ENCODE results near the gene HLF. TPM values are rescaled to one million over a fixed set of nuclear protein-coding genes. Genes with fewer than 3 reads are reported as not detected.

HLF gene
- total RNA-seq, 1 donor from 2014 or later, result 8.6 TPM

DNA sequence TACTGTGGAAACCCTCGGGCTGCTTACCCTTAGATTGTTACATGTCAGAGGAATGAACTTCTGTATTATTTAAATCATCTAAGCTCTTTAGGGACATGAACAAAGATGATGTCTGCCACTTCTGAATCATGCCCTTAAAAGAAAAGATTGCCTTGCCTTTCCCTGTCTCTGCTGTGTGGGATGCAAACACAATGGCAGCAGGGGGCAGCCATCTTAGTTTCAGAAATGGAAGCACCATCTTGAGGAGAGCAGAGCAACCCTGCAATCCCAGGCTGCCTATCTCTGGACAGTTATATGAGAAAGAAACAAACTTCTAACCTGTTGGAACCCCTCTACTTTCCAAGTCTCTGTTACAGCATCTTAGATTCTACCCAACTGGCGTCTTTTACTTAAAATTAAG is 16.7 kb upstream of the HLF start:
- DNase-seq (ENCODE audit: low spot score in 2 of 2) (no peak), FAIRE-seq (no peak)

DNA sequence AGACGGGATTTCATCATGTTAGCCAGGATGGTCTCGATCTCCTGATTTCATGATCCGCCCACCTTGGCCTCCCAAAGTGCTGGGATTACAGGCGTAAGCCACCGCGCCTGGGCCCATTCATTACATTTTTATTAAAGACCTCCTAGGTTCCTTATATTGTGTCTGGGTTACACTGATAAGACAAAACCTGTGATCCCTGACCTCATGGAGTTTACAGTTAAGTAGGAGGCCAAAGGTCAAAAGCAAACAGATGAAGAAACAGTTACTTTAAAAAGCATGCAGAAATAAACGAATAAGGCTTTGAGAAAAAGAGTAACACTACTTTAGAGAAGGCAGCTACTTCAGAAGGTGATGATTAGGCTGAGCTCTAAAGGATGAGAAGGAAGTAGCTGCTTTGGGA is 14.9 kb upstream of the HLF start:
- no peak for FAIRE-seq
- DNase-seq (ENCODE audit: low spot score in 2 of 2), result no peak

DNA sequence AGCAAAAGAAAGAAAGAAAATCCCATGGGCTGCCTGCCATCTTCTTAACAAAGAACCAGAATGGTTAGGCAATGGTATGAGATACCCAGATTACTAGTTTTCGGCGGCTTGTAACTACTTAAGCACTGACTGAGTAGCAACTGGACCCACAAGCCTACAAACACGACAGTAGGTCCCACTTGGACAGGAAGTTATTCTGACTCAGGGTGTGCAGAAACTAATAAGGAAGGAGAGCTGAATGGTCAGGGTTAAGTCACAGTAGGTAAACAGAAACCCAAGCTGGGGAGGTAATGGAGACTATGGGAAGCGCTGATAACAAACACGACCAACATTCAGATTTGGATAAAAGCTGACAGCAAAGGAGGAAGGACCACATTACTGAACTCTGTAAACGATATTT is 10.4 kb upstream of the HLF start:
- DNase-seq (ENCODE audit: low spot score in 2 of 2) (no peak), FAIRE-seq (no peak)

DNA sequence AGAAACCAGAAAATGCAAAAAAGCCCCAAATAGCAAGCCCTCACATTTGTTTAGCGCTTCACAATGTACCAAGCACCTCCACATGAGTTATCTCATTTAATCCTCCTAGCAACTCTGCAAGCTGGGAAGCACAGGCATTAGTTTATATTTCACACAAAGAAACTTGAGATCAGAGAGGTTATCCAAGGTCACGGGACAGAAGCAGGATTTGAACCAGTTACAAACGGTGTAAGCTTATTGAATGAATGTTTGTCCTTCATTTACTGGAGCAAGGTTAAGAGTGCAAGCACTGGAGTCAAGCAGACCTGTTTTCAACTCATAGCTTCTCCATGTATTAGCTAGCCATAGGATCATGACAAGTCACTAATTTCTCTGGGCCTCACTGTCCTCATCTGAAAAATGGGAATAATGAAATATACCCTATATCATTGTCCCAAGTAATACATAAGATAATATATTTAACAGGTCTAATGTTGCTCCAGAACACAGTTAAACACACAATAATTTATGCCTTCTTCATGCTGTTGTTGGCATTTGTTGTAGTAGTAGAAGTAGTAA is 6.1 kb upstream of the HLF start:
- no peak for FAIRE-seq
- DNase-seq (ENCODE audit: low spot score in 2 of 2), result no peak

DNA sequence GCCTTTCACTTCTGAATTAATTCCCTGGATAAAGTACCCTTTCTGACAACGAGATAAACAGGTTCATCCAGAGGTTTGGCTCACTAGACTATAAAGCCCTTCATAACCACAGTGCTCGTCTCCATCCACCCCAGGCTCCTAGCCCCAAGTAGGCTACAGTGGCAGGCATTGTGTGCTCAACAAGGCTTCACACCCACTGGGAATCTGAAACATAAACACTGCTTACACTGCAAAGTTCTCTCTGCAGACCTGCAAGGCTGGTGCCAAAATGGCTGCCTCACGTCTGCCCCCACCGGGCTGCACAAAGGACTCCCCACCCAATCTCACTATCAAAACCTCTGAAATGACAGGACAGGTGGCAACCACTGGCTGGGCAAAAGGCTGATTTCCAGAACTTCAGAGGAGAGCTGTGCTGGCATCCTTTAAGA is 5.1 kb upstream of the HLF start:
- no peak for DNase-seq (ENCODE audit: low spot score in 2 of 2)
- no peak for FAIRE-seq

DNA sequence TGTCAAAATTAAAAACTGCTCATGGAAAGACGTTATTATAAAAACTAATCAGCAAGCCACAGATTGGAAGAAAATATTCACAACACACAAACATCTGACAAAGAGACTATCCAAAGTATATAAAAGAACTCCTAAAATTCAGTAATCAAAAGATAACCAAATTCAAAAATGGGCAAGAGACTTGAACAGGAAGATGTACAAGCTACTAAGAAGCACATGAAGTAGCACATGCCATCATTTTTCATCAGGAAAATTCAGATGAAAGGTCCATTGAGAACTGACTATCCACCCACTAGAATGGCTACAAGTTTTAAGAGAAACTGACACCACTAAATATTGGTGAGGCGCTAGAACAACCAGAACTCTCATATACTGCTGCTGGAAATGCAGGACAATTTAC is 3.4 kb upstream of the HLF start:
- no peak for FAIRE-seq
- DNase-seq (ENCODE audit: low spot score in 2 of 2), result no peak

DNA sequence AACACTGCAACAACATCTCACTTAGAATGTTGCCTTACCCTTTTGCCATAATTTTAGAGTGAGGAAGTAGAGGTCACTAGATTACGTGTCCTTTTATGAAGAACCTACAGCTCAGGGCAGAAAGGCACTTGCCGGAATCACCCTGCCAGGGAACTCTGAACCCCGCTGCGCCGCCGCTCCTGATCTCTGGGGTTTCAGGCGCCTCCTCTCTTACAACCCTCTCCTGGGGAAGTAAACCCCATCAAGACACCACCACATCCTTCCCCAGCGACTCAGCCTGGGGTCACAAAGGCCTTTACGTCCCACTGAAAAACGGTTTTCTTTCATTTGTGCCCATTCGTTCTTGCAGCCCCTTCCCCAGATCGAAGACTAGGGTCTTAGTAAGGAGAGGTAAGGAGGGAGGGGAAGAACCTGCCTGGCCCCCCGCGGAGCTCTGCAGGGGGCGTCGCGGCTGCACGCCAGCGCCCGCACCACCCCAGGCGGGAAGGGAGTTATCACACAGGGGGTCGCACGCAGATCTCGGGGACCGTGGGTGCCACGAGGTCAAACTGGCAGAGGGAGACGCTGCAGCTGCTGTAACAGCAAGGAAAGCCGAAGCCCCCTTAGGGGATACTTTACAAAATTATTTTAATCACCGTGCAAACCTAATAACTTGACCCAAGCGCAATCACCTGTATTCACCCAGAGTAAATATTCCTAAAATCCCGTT is 1.0 kb upstream of the HLF start:
- DNase-seq (ENCODE audit: low spot score in 2 of 2), result no peak
- no peak for FAIRE-seq

DNA sequence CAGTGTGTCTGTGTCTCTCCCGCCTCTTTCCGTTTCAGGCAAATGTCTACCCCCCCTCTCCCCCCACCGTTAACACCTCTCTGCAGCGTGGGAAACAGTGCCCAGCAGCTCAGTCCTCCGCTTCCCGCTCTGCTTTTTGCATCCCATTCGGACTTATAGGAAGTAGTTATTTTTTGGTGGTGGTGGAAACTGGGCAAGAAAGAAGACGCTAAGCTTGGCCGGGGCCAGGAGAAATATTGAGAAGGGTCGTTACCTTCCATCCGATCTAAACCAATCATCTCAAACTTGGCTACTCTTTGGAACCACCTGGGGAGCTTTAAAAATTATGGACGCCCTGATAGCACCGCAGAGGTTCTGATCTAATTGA is 499 bp upstream of the HLF start:
- no peak for DNase-seq (ENCODE audit: low spot score in 2 of 2)

DNA sequence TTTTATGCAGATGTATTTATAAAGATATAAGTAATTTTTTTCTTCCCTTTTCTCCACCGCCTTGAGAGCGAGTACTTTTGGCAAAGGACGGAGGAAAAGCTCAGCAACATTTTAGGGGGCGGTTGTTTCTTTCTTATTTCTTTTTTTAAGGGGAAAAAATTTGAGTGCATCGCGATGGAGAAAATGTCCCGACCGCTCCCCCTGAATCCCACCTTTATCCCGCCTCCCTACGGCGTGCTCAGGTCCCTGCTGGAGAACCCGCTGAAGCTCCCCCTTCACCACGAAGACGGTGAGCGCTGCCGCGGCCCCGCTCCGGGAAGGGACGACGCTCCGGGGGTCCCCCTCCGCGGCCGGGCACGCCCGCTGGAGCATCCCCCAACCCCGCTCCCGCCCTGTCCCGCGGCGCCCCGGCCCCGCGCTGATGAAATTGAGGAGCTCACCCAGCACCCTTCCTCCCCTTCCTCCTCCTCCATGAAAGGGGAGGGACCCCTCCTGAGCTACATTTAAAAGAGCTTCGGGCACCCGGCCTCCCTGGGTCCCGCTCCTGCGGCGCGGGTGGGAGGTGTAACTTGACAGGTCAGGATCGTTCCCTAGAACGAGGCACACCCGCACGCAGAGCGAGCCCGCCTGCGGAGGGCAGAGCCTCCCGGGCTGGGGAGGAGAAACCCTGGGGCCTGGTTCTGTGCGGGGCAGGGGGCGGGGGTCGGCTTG is 706 bp downstream of the HLF start:
- no peak for FAIRE-seq

More for the DNA sequence above, 499 bp upstream of the HLF start:
- FAIRE-seq, result no peak

DNA sequence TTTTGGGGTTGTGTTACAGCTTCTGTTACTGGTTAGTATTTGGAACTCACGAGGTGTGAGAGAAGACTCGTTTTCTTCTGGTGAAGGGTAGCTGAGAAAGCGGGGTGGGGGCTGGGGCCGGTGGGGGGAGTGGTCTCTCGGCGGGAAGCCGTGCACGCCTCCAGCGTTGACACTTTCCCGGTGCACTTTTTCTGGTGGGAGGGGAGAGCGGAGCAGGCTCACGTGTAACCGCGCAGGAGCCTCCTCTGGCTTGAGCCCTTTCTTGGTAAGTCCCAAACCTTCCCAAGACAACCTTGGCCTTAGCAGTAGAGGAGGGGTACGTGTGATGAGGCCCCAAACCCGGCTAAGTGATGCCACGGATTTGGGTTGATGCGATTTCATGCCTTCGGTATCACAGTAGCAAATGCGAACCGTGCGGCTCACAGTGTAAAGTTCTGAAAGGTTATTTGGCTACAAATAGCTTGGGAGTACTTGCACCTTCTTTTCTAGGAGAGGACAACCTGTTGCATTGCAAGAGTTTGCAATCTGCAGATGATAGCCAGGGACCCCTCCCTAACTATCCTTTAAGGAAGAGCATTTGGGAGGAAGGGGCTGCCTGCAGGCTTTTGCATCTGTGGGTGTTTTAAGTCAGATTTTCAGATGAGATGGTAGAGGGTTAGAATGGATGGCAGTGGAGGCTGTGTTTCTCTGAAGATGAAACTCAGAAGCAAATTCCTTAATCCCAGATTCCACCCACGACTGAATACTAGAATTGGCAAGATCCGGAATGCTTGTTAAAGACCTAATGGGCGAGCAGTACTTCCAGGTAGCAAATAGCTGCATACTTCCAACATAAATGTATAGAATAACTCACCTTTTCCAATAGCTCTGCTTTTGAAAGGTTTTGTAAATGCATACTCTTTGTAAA is 1.5 kb downstream of the HLF start:
- FAIRE-seq, result no peak

More for the DNA sequence above, 706 bp downstream of the HLF start:
- DNase-seq (ENCODE audit: low spot score in 2 of 2), result peak in 1 of 2 donors; percentile 39

DNA sequence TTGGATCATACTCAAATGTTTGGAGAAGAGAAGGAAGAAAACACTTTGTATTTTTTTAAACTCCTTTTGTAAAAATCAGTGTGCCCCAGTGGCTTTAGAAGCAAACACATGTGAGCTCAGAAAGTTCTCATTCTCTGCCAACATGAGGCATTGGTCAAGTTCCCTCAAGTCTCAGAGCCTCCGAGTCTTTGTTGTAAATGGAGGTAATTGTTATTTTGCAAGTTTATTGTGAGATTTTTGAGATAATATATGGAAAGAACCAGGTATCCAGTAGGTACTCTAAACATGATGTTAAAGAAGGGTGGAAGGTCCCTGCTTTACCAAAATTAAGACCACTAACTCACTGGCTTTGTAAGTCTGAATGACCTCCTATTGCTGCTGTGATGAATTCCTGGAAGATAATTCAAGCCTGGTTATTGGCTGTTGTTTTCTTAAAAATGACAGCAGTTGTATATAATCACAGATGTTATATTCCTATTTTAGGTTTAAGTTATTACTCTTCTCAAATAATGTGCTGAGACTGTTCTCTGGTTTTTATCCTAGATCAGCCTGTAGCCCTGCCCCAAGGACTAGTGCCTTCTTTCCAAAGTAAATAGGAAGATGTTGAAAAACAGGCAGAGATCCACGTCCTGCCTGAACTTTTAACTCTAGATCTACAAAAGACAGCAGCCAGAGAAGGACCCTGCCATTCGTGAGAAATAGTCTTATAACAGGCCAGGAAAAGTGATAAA is 2.4 kb downstream of the HLF start:
- DNase-seq (ENCODE audit: low spot score in 2 of 2), result no peak
- FAIRE-seq, result no peak

More for the DNA sequence above, 1.5 kb downstream of the HLF start:
- DNase-seq (ENCODE audit: low spot score in 2 of 2), result no peak

DNA sequence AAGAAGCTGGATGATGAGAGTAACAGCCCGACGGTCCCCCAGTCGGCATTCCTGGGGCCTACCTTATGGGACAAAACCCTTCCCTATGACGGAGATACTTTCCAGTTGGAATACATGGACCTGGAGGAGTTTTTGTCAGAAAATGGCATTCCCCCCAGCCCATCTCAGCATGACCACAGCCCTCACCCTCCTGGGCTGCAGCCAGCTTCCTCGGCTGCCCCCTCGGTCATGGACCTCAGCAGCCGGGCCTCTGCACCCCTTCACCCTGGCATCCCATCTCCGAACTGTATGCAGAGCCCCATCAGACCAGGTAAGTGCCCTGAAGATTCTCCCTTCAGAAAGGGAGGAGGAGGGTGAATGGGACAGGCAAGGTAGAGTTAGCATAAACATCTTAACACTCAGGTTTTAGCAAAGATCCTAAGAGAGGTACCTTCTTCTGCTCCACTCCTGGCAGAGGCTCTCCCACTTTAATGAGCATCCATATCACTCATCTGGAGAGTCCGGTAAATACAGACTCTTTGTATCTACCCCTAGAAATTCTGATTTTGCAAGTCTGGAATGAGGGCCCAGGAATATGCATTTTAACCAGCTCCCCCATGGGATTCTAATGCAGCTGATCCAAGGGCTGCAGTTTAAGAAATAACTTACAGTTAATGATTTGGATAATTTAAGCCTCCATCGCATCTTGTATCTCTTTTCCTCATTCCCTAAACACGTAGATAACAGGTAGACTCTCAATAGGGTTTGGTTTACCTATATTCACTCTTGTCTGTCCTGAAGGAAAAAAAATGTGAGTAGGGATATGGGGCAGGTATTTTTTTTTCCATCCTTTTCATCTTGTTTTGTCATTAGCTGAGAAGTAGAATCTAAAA is 3.3 kb downstream of the HLF start:
- FAIRE-seq (no peak), DNase-seq (ENCODE audit: low spot score in 2 of 2) (no peak)

DNA sequence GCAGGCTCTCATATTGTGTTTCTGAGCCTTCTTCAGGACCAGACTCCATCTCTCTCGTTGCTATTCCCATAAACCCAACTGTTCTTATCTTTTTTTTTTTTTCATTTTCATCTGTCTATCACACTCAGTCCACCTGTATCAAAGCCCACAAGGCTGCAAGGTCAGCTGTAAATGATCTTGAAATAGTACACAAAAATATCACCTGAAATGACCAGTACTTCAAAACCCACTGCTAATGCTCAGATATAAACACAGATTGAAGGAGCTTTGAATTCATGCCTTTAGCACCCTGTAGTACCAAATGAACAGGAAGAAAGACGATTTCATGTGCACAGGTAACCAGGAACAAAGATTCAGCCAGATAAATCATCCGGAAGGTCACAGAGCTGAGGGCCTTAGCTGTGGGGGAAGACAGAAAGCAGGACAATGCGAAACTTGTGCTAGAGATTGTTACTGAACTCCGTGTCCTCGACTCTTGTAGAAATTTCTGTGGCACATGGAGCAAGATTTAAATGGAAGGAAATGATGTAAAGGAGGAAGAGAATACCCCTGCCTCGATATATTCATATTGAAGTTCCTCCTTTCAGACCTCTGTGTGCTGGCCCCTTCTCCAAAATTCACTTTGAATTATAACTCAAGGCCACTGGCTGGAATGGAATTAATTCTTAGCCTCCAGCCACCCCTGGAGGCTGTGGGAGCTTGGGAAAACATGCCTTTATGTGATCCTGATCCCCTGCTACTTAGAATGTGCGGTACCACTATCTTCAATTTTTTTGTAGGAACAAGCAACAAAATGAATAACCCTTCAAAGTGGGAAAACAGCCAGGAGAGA is 4.1 kb downstream of the HLF start:
- no peak for FAIRE-seq
- DNase-seq (ENCODE audit: low spot score in 2 of 2), result no peak

DNA sequence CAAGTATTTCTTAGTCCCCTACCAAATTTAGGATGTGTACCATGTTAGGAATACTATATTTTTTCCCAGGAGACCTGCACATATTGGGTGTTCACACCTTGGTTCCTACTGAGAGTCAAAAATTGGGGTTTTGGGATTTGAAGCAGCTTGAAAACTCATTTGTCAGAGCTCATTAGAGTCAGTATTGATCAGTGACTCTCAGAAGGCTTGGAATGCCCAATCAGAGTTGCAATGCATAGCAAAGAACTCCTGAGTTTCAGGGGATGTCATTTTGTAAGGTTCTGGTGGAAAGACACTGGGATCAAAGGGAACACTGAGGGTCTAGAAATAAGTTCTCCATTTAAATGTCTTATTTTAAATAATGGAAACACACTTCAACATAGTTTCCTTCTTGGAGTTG is 5.1 kb downstream of the HLF start:
- no peak for FAIRE-seq

DNA sequence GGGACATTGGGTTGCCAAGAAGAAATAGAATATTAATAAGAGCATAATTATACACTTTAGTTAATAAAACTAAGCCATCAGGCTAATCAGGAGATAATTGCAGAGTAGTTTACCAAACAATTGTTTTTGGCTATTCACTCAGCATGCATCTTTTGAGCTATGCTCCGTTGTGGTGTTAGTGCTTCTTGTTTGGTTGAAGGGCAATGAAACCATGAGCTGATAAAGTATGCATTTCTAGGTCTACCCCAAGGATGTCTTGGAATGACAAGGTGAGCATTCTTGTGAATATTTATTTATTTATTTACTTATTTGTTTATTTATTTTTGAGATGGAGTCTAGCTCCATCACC is 6.4 kb downstream of the HLF start:
- FAIRE-seq (no peak), DNase-seq (ENCODE audit: low spot score in 2 of 2) (no peak)

More for the DNA sequence above, 5.1 kb downstream of the HLF start:
- DNase-seq (ENCODE audit: low spot score in 2 of 2), result no peak

DNA sequence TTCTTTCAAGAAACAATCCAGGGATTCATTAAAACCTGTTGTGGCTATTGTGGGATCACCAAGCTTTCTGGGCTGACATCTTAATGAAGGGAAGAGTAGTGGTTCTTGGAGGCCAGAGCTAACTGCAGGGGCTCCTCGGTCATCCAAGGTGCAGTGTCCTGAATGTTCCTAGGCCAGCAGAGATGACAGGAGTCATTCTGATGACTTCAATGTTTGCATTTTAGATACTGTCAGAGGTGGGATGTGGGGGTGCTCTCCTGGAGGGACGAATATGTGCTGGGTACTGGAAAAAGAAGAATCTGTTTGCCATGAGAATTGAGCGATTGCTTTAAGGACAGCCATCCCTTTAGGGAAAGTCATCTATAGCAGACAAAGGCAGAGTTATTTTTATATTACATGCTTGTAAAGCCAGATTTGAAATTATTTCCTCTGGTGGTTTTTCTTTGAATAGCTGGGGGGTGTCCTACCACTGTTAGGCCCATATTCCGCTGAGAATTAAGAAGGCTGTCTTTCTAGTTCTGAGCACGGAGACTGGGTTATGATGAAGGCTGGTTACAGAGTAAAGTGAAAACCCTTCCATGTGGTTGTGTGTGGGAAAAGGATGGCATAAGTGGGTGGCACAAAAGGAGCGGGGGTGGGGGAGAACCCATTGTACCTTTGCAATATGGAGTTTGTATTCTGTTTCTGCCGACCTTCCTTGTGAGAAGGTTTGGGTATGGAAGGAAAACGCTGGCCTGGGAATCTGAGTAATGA is 7.4 kb downstream of the HLF start:
- DNase-seq (ENCODE audit: low spot score in 2 of 2) (no peak), FAIRE-seq (no peak)

DNA sequence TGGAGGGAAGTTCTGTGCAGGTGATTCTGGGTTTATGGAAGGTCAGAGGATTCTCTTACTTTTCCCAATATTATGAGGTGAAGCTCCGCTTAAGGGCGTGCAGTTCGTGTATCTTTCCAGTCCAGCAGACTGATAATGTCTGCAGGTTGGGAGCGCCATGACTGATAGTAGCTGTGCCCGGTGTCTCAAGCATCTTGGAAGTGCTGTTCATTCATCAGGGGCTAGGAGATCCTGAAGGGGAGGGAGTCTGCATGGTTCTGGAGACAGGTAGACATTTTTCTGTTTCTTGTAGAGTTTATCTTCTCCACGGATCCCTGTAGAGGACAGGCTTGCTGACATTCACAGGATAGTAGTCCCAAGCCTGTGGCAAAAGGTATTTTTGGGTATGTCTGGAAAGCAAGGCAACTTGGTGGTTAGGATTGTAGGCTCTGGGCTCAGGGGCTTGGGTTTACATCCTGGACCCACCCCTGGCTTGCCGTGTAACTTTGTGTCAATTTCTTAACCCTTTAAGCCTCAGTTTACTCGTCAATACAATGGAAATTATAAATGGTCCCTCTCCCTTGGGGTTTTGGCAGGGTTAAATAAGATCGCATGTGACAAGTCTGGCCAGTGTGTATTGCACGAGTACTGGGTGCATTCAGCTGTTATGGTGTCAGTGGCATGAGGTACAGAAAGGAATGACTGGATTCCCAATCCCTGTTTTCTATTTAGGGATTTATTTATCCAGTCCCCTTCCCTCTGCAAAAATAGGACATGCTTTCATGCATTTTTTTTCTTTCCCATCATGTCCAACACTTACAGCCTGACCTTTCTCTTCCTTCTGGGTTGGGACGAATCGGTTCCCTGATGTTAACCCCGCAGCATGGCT is 8.2 kb downstream of the HLF start:
- no peak for DNase-seq (ENCODE audit: low spot score in 2 of 2)
- no peak for FAIRE-seq
